Endothelial cell of umbilical vein (primary cell): ENCODE data around the gene DPM2. TPM values are rescaled to one million over a fixed set of nuclear protein-coding genes. Genes with fewer than 3 reads are reported as not detected.

ENCODE experiments used
- BruUV-seq: library from RNA; stranded (reverse); fragments of 400-500 nt; replicated peaks from 2 replicates; lab custom pipeline; 2021; lab: Mats Ljungman, UMichigan
- CTCF ChIA-PET: fragments of 300-600, 350-600 bp; sonication (Branson Sonifier 250); formaldehyde crosslinking; loops from one replicate; lab custom pipeline; 2021; ENCODE audit warnings: antibody characterized with exemption, inconsistent platforms; lab: Charles Lee
- POLR2A ChIA-PET: fragments of 300-600, 350-600 bp; sonication (Branson Sonifier 250); formaldehyde crosslinking; loops from one replicate; lab custom pipeline; 2021; ENCODE audit warnings: antibody characterized with exemption, inconsistent platforms; lab: Charles Lee
- DNase-seq: peaks from one replicate; pipeline ENCODE4 v3.0.0-alpha.2; 2011; ENCODE audit warnings: low read depth, low spot score
- FAIRE-seq: peaks from 2 replicates; lab custom pipeline; 2011; peaks lifted over from hg19 to GRCh38; lab: Jason Lieb, UNC
- H2AFZ ChIP-seq: 2 replicates; pipeline ENCODE4 v1.6.0; 2012; ENCODE audit warnings: low read depth, low read length, control low read depth, inconsistent platforms
- H3K27ac ChIP-seq: 2 replicates; pipeline ENCODE4 v1.5.1; 2011; ENCODE audit warnings: low read depth, mild to moderate bottlenecking, control low read depth, low read length, moderate library complexity; ENCODE audit not compliant: insufficient read depth
- H3K27me3 ChIP-seq, 2 experiments: 2 replicates each; pipeline versions ENCODE4 v1.6.0 to v1.6.1; 2011; ENCODE audit warnings: low read length in 2 of 2, mixed read lengths in 1 of 2; ENCODE audit not compliant: control insufficient read depth in 2 of 2, insufficient read depth in 2 of 2
- H3K36me3 ChIP-seq, 2 experiments: 2 replicates in 1 of 2; 3 replicates in 1 of 2; pipeline ENCODE4 v1.5.1; 2011; ENCODE audit warnings: low read length in 2 of 2, mild to moderate bottlenecking in 1 of 2, moderate library complexity in 1 of 2; ENCODE audit not compliant: control insufficient read depth in 2 of 2, insufficient read depth in 2 of 2; ENCODE audit errors: extremely low read depth in 1 of 2
- H3K4me1 ChIP-seq: 3 replicates; pipeline ENCODE4 v1.5.1; 2011; ENCODE audit warnings: mild to moderate bottlenecking, low read length; ENCODE audit not compliant: control insufficient read depth, insufficient read depth; ENCODE audit errors: extremely low read depth
- H3K4me2 ChIP-seq: 2 replicates; pipeline ENCODE4 v1.6.1; 2011; ENCODE audit warnings: low read length, control low read depth, mixed read lengths; ENCODE audit not compliant: insufficient read depth
- H3K4me3 ChIP-seq, 3 experiments: fragments of 200-600 bp in 1 of 3; sonication (generic), shearing (Covaris generic) in 1 of 3; replicated peaks in 1 of 3; 2 replicates each; pipeline ENCODE4 v1.5.1; 2011 to 2016; ENCODE audit warnings: control low read depth in 3 of 3, low read length in 3 of 3, mild to moderate bottlenecking in 2 of 3, inconsistent platforms in 1 of 3, low read depth in 1 of 3, moderate library complexity in 1 of 3; ENCODE audit not compliant: insufficient read depth in 1 of 3
- H3K79me2 ChIP-seq: 2 replicates; pipeline ENCODE4 v1.6.0; 2012; ENCODE audit warnings: low read length, inconsistent platforms; ENCODE audit not compliant: control insufficient read depth, insufficient read depth
- H3K9ac ChIP-seq: replicated peaks from 2 replicates; pipeline ENCODE3; 2011; ENCODE audit warnings: low read length, control low read depth; ENCODE audit not compliant: insufficient read depth; ENCODE audit errors: extremely low read depth
- H3K9me1 ChIP-seq: replicated peaks from 3 replicates; pipeline ENCODE4 v1.6.0; 2011; ENCODE audit warnings: mild to moderate bottlenecking, low read length; ENCODE audit not compliant: control insufficient read depth, insufficient read depth; ENCODE audit errors: extremely low read depth
- H3K9me3 ChIP-seq: replicated peaks from 2 replicates; pipeline ENCODE4 v1.5.1; 2012; ENCODE audit warnings: low read length, inconsistent platforms; ENCODE audit not compliant: control insufficient read depth, insufficient read depth
- H4K20me1 ChIP-seq: replicated peaks from 2 replicates; pipeline ENCODE3; 2011; ENCODE audit warnings: mild to moderate bottlenecking, low read length; ENCODE audit not compliant: control insufficient read depth, insufficient read depth; ENCODE audit errors: extremely low read depth
- EZH2 ChIP-seq: IDR thresholded peaks from 2 replicates; pipeline ENCODE4 v1.6.1; 2012; ENCODE audit warnings: borderline replicate concordance, low read depth, mild to moderate bottlenecking, moderate library complexity, low read length, inconsistent platforms; ENCODE audit not compliant: severe bottlenecking
- FOS ChIP-seq: IDR thresholded peaks from 2 replicates; pipeline ENCODE4 v1.6.1; 2011; ENCODE audit warnings: mild to moderate bottlenecking, low read length, moderate library complexity, borderline replicate concordance; ENCODE audit not compliant: insufficient read depth
- GATA2 ChIP-seq: IDR thresholded peaks from 2 replicates; pipeline ENCODE4 v1.7.0; 2011; ENCODE audit warnings: low read depth, mild to moderate bottlenecking, moderate library complexity, mixed read lengths, low read length; ENCODE audit not compliant: insufficient read length, insufficient read depth
- JUN ChIP-seq: IDR thresholded peaks from 2 replicates; pipeline ENCODE4 v1.6.1; 2011; ENCODE audit warnings: borderline replicate concordance, low read depth; ENCODE audit not compliant: insufficient read length, insufficient read depth
- MYC ChIP-seq: IDR thresholded peaks from one replicate; pipeline ENCODE4 v1.6.1; 2011; ENCODE audit warnings: mild to moderate bottlenecking, low read depth, low read length
- POLR2A ChIP-seq: IDR thresholded peaks from 2 replicates; pipeline ENCODE4 v1.6.1; 2012; ENCODE audit warnings: low read depth, mild to moderate bottlenecking, control low read depth, low read length
- POLR2AphosphoS5 ChIP-seq: IDR thresholded peaks from 2 replicates; pipeline ENCODE4 v1.6.1; 2012; ENCODE audit warnings: low read depth, mild to moderate bottlenecking, control low read depth, low read length, moderate library complexity; ENCODE audit not compliant: insufficient read depth
- dilution Hi-C: fragments of 300-500 bp; cut with MboI; formaldehyde crosslinking; loops from one replicate; pipeline ENCODE4 v1.15.0; 2019; ENCODE audit warnings: low sequenced_read_pairs; ENCODE audit not compliant: extremely low pct_ligation_motif_present
- intact Hi-C: fragments of 100-400 bp; cut with micrococcal nuclease; formaldehyde crosslinking; loops from one replicate; pipeline ENCODE4 v1.10.0; 2022
- polyA plus RNA-seq, 4 experiments: library from polyadenylated mRNA; depleted of rRNA in 3 of 4; stranded (reverse) in 3 of 4; unstranded in 1 of 4; fragments of >200 nt; gene quantifications; 2 replicates each; pipeline versions ENCODE4 v1.2.1 to v1.2.3, GENCODE V29; 2011 to 2012; ENCODE audit warnings: missing spikeins in 1 of 4
- total RNA-seq: library from RNA; stranded (reverse); gene quantifications from 2 replicates; pipeline ENCODE4 v1.2.3, GENCODE V29; 2021
- TF ChIP-seq, protein P1 (sequence below), 2 donors: IDR thresholded peaks; 1 replicate in 1 of 2; 2 replicates in 1 of 2; pipeline ENCODE4 v1.5.1; 2011; ENCODE audit warnings: low read length in 2 of 2, mild to moderate bottlenecking in 2 of 2, moderate library complexity in 2 of 2, control low read depth in 1 of 2, inconsistent platforms in 1 of 2, low read depth in 1 of 2; ENCODE audit not compliant: insufficient read depth in 1 of 2; ENCODE audit errors: extremely low read depth in 1 of 2
- TF ChIP-seq, protein P2 (sequence below): IDR thresholded peaks from 2 replicates; pipeline ENCODE4 v1.6.1; 2011; ENCODE audit not compliant: insufficient read depth, insufficient read length

The DPM2 gene
- total and polyA plus RNA-seq, 2 donors (not counting 3 experiments of a cell fraction or from before 2014, with no cell fraction given): 47.9 to 63.9 TPM

DNA sequence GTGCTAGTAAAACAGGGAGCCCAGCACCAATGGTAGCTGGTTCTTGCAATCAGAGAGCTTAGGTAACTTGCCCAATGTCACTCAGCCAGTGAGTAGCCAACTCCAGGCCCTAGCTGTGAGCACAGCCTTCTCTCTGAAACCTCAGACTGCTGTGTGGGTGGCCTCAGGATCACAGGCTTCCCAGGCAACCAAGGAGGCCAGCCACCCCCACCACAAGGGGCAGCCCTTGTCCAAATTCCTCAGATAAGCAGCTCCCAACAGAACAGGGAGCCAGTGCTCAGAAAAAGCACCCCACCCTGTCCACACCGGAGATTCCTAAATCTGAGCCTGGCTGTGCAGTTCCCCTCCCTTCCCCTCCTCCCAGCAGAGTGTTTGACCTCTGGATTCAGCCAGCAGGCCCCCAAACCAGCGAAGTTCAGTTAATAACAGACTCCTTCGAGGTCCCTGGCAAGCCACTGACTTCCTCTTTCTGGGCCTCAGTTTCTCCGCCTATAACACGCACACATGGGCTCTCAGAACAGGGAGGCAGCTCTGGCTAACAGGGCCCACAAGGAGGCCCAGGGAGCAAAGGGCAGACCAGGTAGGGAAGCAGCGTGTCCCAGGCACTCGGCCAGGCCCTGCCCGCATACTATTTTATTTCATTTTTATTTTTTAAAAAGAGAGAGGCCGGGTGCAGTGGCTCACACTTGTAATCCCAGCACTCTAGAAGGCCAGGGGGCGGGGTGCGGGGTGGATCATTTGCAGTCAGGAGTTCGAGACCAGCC is 40.4 kb upstream of the DPM2 start:
- no peaks in the 10 kb centered on the region for H4K20me1 ChIP-seq
- intact Hi-C loops: no loop called here
- TF ChIP-seq, protein P1, sequence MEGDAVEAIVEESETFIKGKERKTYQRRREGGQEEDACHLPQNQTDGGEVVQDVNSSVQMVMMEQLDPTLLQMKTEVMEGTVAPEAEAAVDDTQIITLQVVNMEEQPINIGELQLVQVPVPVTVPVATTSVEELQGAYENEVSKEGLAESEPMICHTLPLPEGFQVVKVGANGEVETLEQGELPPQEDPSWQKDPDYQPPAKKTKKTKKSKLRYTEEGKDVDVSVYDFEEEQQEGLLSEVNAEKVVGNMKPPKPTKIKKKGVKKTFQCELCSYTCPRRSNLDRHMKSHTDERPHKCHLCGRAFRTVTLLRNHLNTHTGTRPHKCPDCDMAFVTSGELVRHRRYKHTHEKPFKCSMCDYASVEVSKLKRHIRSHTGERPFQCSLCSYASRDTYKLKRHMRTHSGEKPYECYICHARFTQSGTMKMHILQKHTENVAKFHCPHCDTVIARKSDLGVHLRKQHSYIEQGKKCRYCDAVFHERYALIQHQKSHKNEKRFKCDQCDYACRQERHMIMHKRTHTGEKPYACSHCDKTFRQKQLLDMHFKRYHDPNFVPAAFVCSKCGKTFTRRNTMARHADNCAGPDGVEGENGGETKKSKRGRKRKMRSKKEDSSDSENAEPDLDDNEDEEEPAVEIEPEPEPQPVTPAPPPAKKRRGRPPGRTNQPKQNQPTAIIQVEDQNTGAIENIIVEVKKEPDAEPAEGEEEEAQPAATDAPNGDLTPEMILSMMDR (IDR thresholded peaks at IDR 0.05; ENCODE audit: extremely low read depth in 1 of 2, insufficient read depth in 1 of 2, low read depth in 1 of 2, low read length in 2 of 2): no peak
- no peak for TF ChIP-seq JUN
- TF ChIP-seq MYC: no peak
- TF ChIP-seq, protein P2, sequence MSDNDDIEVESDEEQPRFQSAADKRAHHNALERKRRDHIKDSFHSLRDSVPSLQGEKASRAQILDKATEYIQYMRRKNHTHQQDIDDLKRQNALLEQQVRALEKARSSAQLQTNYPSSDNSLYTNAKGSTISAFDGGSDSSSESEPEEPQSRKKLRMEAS: no peak
- no peak for TF ChIP-seq FOS
- TF ChIP-seq EZH2: no peak
- TF ChIP-seq POLR2AphosphoS5: no peak
- TF ChIP-seq GATA2: no peak
- TF ChIP-seq POLR2A: no peak
- no peak overlapping the region for H3K4me3 ChIP-seq
- no peak overlapping the region for H3K27ac ChIP-seq
- peaks cover 17% of the 10 kb centered on the region for H3K79me2 ChIP-seq
- no peaks in the 10 kb centered on the region for H3K9me3 ChIP-seq
- H3K9me1 ChIP-seq: no peaks in the 10 kb centered on the region
- H2AFZ ChIP-seq: no peak overlapping the region
- no peaks in the 10 kb centered on the region for H3K27me3 ChIP-seq
- DNase-seq: no peak
- no TSS peak for BruUV-seq
- H3K9ac ChIP-seq: no peak overlapping the region
- dilution Hi-C loops: no loop called here
- FAIRE-seq: no peak
- peaks cover 22% of the 10 kb centered on the region for H3K4me1 ChIP-seq
- no peak overlapping the region for H3K4me2 ChIP-seq
- POLR2A ChIA-PET: no interaction called here
- CTCF ChIA-PET: interaction anchor here (0.9 to 10.3 kb wide), 7 partner anchors 10 to 140 kb away, joined by 3 to 71 read pairs (median 4); no protein-coding TSS in a partner anchor
- no peaks in the 10 kb centered on the region for H3K36me3 ChIP-seq
